Activated naive CD8-positive, alpha-beta T cell (primary cell): ENCODE data around the gene ISLR2.
"Not testable (repeated sequence)": the region's sequence is repeated elsewhere in the genome, so short reads cannot be mapped to it uniquely, and the experiment has no call there.

Experiments used
- H3K27ac Mint-ChIP-seq: one replicate; pipeline ENCODE4 v1.8.0; 2021; ENCODE audit warnings: mixed read lengths
- H3K27me3 Mint-ChIP-seq: one replicate; pipeline ENCODE4 v1.8.0; 2021; ENCODE audit warnings: mixed read lengths
- H3K36me3 Mint-ChIP-seq: one replicate; pipeline ENCODE4 v1.8.0; 2021; ENCODE audit warnings: mixed read lengths
- H3K4me1 Mint-ChIP-seq: one replicate; pipeline ENCODE4 v1.8.0; 2021; ENCODE audit warnings: low read depth, mixed read lengths
- H3K4me3 Mint-ChIP-seq: one replicate; pipeline ENCODE4 v1.8.0; 2021; ENCODE audit warnings: mild to moderate bottlenecking, mixed read lengths
- H3K9me3 Mint-ChIP-seq: one replicate; pipeline ENCODE4 v1.8.0; 2021; ENCODE audit warnings: low read depth, mixed read lengths

Gene ISLR2

GRCh38 chr15:74159773-74160172 is 29.4 kb downstream of the ISLR2 start:
- Mint-ChIP-seq H3K27ac (no peak overlapping the region), H3K4me3 (no peak overlapping the region), H3K9me3 (no peaks in the 10 kb centered on the region), H3K27me3 (peaks cover 5% of the 10 kb centered on the region), H3K4me1 (peaks cover 14% of the 10 kb centered on the region), H3K36me3 (no peaks in the 10 kb centered on the region)

DNA sequence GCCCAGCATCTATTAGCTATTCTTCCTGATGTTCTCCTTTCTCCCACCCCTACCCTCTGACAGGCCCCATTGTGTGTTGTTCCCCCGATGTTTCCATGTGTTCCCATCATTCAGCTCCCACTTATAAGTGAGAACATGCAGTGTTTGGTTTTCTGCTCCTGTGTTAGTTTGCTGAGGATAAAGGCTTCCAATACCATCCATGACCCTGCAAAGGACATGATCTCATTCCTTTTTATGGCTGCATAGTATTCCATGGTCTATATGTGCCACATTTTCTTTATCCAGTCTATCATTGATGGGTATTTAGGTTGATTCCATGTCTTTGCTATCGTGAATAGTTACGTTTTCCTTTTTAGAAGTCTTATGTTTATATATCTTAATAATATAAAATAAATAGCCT is 30.0 kb downstream of the ISLR2 start:
- H3K4me1 Mint-ChIP-seq: peaks cover 14% of the 10 kb centered on the region
- H3K27me3 Mint-ChIP-seq, H3K9me3 Mint-ChIP-seq, H3K4me3 Mint-ChIP-seq, H3K36me3 Mint-ChIP-seq, H3K27ac Mint-ChIP-seq: not testable (repeated sequence)

DNA sequence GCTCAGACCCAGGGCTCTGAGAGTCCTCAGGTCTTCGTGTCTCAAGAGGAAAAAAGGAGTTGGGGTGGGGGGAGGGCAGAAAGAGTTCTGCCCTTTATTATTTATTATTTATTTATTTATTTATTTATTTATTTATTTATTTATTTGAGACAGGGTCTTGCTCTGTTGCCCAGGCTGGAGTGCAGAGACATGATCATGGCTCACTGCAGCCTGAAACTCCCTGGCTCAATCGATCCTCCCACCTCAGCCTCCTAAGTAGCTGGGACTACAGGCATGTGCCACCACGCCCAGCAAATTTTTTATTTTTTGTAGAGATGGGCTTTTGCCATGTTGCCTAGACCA is 31.8 kb downstream of the ISLR2 start:
- H3K36me3 Mint-ChIP-seq, H3K4me3 Mint-ChIP-seq, H3K9me3 Mint-ChIP-seq, H3K4me1 Mint-ChIP-seq, H3K27me3 Mint-ChIP-seq, H3K27ac Mint-ChIP-seq: not testable (repeated sequence)

- no peaks in the 10 kb centered on the region for H3K36me3 Mint-ChIP-seq
- H3K27ac Mint-ChIP-seq: no peak overlapping the region
- no peaks in the 10 kb centered on the region for H3K9me3 Mint-ChIP-seq
- no peak overlapping the region for H3K4me3 Mint-ChIP-seq
- H3K4me1 Mint-ChIP-seq: no peaks in the 10 kb centered on the region
- H3K27me3 Mint-ChIP-seq: peaks cover 3% of the 10 kb centered on the region
These were observed 35.1 kb downstream of the ISLR2 start for GRCh38 chr15:74165461-74165860.

DNA sequence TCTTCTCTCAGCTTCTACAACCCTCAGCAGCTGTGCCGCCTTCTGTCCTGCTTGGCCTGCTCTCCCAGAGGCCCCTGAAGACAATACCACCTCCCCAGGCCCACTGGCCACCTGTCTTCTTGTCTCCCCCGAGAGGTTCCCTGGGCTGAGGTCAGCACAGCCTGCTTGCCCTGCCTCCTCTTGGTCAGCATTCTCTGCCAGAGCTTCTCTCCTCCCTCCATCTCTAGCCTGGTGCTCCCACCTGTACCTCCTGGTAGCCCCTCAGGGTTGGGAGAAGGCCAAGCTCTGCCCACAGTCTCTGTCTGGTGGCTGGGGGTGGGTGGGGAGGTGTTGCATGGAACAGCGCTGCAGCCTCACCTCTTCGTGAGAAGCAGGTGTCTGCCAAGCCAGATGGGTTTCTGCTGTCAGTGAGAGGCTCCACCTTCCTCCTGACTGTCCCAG is 37.5 kb downstream of the ISLR2 start:
- Mint-ChIP-seq H3K27ac (no peak overlapping the region), H3K4me1 (no peaks in the 10 kb centered on the region), H3K27me3 (peaks cover under 1% of the 10 kb centered on the region), H3K4me3 (no peak overlapping the region), H3K9me3 (no peaks in the 10 kb centered on the region), H3K36me3 (no peaks in the 10 kb centered on the region)

- H3K4me1 Mint-ChIP-seq: no peaks in the 10 kb centered on the region
- no peaks in the 10 kb centered on the region for H3K36me3 Mint-ChIP-seq
- no peaks in the 10 kb centered on the region for H3K27me3 Mint-ChIP-seq
- no peak overlapping the region for H3K27ac Mint-ChIP-seq
- no peaks in the 10 kb centered on the region for H3K9me3 Mint-ChIP-seq
- no peak overlapping the region for H3K4me3 Mint-ChIP-seq
These were observed 38.3 kb downstream of the ISLR2 start for GRCh38 chr15:74168711-74169126.

DNA sequence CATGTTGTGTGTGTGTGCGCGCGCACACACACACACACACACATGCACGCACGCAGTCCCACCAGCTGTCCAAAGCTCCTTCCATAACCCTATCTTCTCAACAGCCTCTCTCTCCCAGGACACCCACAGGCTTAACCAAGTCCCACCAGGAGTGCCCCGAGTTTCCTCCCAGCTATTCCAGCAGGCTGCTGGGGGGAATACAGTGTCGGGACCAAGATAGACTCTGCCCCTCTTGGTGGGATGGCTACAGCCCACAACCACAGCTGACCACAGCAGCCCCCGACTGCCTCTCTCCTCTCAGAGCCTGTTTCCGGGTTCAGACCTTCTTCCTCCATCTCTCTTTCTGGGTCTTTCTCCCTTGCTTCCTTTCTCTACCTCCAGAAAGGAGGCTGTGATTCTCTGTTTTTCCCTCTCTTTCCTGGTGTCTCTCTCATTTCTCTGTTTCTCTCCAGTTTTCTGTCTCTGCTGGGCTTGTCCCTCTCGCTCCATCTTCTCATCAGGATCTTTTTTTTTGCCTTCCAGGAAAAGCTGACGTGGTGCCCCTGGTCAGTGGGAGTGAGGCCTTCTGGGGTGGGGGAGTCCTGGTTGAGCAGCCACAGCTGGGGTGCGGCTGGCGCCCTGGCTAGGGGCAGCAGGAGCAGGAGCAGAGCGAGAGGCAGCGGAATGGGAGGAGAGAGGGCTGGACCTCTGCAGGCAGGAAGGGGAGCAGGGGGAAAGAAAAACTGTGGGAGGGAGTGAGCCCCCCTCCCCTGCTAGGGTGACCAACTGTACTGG is 39.9 kb downstream of the ISLR2 start:
- H3K27ac Mint-ChIP-seq: no peak overlapping the region
- H3K9me3 Mint-ChIP-seq: no peaks in the 10 kb centered on the region
- no peaks in the 10 kb centered on the region for H3K4me1 Mint-ChIP-seq
- H3K4me3 Mint-ChIP-seq: no peak overlapping the region
- no peaks in the 10 kb centered on the region for H3K36me3 Mint-ChIP-seq
- no peaks in the 10 kb centered on the region for H3K27me3 Mint-ChIP-seq

DNA sequence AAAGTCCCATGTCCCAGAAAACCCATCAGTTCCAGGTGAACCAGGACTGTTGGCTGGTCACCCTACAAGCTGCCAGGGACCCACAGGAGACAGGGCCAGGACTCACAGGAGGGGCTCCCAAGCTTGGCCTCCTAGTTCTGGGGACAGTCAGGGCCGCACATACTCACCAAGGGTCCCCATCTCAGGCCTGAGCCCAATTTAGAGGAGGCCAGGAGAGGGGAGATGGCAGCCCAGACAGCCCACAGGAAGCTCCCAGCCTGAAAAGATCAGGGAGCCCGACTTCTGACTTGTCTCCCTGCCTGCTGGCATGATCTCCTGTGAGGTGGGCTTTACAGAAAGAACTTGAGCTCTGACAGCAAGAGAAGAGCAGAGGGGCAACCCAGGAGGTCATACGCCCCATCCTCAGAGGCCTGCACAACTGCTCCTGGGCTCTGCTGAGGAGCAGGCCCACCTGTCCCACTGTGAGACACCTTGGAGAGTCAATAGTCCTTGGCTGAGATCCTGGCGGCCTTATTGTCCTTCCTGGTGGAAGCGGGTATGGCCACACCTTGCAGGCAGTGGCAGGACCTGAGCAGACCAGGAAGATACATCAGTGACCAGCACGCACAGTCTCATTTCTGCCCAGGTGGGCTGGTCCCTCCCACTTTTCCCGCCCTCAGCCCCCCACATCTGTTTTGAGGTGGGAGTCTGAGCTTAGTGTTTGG is 40.6 kb downstream of the ISLR2 start:
- no peaks in the 10 kb centered on the region for H3K36me3 Mint-ChIP-seq
- H3K27ac Mint-ChIP-seq: no peak overlapping the region
- H3K27me3 Mint-ChIP-seq: no peaks in the 10 kb centered on the region
- H3K9me3 Mint-ChIP-seq: no peaks in the 10 kb centered on the region
- no peak overlapping the region for H3K4me3 Mint-ChIP-seq
- no peaks in the 10 kb centered on the region for H3K4me1 Mint-ChIP-seq

GRCh38 chr15:74171965-74172541 is 41.7 kb downstream of the ISLR2 start:
- H3K27ac Mint-ChIP-seq: no peak overlapping the region
- H3K4me1 Mint-ChIP-seq: no peaks in the 10 kb centered on the region
- H3K36me3 Mint-ChIP-seq: no peaks in the 10 kb centered on the region
- no peak overlapping the region for H3K4me3 Mint-ChIP-seq
- no peaks in the 10 kb centered on the region for H3K9me3 Mint-ChIP-seq
- no peaks in the 10 kb centered on the region for H3K27me3 Mint-ChIP-seq

GRCh38 chr15:74172701-74173379 is 42.5 kb downstream of the ISLR2 start:
- H3K9me3 Mint-ChIP-seq: no peaks in the 10 kb centered on the region
- H3K36me3 Mint-ChIP-seq: no peaks in the 10 kb centered on the region
- H3K27me3 Mint-ChIP-seq: no peaks in the 10 kb centered on the region
- H3K4me3 Mint-ChIP-seq: no peak overlapping the region
- no peak overlapping the region for H3K27ac Mint-ChIP-seq
- H3K4me1 Mint-ChIP-seq: no peaks in the 10 kb centered on the region

- H3K27ac Mint-ChIP-seq: no peak within 1 kb of the TSS
- no peaks in the 10 kb centered on the region for H3K9me3 Mint-ChIP-seq
- no peaks in the 10 kb centered on the region for H3K36me3 Mint-ChIP-seq
- H3K27me3 Mint-ChIP-seq: no peaks in the 10 kb centered on the region
- H3K4me1 Mint-ChIP-seq: no peaks in the 10 kb centered on the region
- H3K4me3 Mint-ChIP-seq: no peak within 1 kb of the TSS
These were observed 43.2 kb downstream of the ISLR2 start, which contains the start of gene ISLR for GRCh38 chr15:74173380-74174218. ISLR (plus strand) TSS chr15:74173710; CDS start chr15:74174859, 1,149 bp downstream.

DNA sequence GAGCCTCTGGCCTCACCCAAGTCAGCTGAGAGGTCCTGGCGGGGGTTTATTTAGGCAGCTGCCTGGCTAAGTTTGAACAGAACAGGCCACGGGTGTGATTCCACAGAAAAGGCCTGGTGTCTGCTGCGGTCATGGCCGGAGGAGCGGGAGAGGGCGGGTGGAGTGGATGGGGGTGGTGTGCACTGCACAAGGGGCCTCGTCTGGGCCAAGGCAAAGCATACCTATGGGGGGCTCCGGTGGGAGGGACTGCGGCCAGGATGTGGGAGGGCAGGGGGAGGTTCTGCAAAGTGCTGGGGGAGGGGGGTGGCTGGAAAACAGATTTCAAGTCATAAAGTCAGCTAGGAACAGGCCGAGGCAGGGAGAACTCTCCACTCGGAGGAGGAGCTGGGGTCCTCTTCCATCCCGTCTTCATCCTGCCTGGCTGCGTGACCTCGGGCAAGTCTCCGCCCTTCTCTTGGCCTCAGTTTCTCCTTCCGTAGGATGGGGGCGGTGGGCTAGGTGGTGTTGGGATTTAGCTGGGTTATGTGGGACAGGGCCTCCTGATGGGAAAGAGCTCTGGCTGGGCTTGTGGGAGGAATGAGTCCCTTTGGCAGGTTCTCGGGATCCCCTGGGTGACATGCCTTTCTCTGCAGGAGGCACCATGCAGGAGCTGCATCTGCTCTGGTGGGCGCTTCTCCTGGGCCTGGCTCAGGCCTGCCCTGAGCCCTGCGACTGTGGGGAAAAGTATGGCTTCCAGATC is 44.0 kb downstream of the ISLR2 start:
- Mint-ChIP-seq H3K27ac (no peak overlapping the region), H3K9me3 (no peaks in the 10 kb centered on the region), H3K4me1 (no peaks in the 10 kb centered on the region), H3K4me3 (no peak overlapping the region), H3K36me3 (no peaks in the 10 kb centered on the region), H3K27me3 (no peaks in the 10 kb centered on the region)

DNA sequence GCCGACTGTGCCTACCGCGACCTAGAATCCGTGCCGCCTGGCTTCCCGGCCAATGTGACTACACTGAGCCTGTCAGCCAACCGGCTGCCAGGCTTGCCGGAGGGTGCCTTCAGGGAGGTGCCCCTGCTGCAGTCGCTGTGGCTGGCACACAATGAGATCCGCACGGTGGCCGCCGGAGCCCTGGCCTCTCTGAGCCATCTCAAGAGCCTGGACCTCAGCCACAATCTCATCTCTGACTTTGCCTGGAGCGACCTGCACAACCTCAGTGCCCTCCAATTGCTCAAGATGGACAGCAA is 44.5 kb downstream of the ISLR2 start:
- Mint-ChIP-seq H3K27me3 (no peaks in the 10 kb centered on the region), H3K27ac (no peak overlapping the region), H3K9me3 (no peaks in the 10 kb centered on the region), H3K4me1 (no peaks in the 10 kb centered on the region), H3K36me3 (no peaks in the 10 kb centered on the region), H3K4me3 (no peak overlapping the region)
